Measurements from ENCODE around the gene CAMKMT.

DNA sequence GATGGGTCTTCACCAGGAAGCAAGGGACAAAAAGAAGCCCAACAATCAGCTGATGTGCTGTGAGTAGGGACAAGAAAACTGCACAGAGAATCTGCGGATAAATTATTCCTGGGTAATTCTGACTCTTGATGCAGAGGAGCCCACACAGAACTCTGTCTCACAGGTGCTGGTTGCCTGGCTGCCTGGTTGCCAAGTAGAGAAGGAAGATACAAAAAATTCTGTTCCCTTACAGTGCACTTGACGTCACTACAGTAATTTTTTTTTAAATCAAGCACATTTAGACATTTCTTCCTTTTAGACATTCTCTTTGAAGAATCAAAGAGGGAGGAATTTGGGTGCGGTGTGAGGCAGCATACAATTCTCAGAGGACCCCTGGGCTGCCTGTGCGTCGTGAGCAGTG is 427.7 kb downstream of the CAMKMT start:
- TF ChIP-seq, protein P1, sequence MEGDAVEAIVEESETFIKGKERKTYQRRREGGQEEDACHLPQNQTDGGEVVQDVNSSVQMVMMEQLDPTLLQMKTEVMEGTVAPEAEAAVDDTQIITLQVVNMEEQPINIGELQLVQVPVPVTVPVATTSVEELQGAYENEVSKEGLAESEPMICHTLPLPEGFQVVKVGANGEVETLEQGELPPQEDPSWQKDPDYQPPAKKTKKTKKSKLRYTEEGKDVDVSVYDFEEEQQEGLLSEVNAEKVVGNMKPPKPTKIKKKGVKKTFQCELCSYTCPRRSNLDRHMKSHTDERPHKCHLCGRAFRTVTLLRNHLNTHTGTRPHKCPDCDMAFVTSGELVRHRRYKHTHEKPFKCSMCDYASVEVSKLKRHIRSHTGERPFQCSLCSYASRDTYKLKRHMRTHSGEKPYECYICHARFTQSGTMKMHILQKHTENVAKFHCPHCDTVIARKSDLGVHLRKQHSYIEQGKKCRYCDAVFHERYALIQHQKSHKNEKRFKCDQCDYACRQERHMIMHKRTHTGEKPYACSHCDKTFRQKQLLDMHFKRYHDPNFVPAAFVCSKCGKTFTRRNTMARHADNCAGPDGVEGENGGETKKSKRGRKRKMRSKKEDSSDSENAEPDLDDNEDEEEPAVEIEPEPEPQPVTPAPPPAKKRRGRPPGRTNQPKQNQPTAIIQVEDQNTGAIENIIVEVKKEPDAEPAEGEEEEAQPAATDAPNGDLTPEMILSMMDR (IDR thresholded peaks at IDR 0.05): no peak
- TF ChIP-seq POLR2A (IDR thresholded peaks at IDR 0.05): no peak

Measured in transverse colon (tissue), 3 donors.